Astrocyte of the spinal cord (primary cell): Measurements from ENCODE around the gene TTF2.
"Not testable (repeated sequence)": the region's sequence is repeated elsewhere in the genome, so short reads cannot be mapped to it uniquely, and the experiment has no call there.

ENCODE experiments used
- DNase-seq: peaks from one replicate; pipeline ENCODE4 v3.0.0; 2011; ENCODE audit warnings: low read depth, low spot score
- H3K4me3 ChIP-seq: 2 replicates; pipeline ENCODE4 v1.5.1; 2011; ENCODE audit warnings: low read depth, mild to moderate bottlenecking, low read length, moderate library complexity
- in situ Hi-C: cut with HindIII; loops from 2 replicates; pipeline ENCODE4 v1.10.0; 2017; ENCODE audit warnings: low sequenced_read_pairs
- TF ChIP-seq, protein P1 (sequence below): IDR thresholded peaks from 2 replicates; pipeline ENCODE4 v1.5.1; 2012; ENCODE audit warnings: low read depth, mild to moderate bottlenecking, low read length, inconsistent platforms

TTF2 gene

DNA sequence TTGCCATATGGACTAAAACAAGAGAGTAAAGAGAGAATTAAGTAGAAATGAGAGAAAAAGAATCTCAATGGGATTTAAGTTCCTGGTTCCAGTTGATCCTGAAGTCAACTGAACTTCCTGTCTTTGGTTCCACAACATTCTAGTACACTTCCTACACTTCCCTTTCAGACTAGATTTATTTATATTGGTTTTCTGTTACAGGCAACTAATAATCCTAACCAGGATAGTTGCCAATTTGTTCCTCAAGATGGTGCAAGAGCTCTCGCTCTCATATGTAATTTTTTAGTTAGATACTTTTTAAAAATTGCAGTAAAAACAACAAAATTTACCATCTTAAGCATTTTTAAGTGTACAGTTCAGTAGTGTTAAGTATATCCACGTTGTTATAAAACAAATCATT lies 90.2 kb downstream of the TTF2 start:
- in situ Hi-C loops, result no loop called here

DNA sequence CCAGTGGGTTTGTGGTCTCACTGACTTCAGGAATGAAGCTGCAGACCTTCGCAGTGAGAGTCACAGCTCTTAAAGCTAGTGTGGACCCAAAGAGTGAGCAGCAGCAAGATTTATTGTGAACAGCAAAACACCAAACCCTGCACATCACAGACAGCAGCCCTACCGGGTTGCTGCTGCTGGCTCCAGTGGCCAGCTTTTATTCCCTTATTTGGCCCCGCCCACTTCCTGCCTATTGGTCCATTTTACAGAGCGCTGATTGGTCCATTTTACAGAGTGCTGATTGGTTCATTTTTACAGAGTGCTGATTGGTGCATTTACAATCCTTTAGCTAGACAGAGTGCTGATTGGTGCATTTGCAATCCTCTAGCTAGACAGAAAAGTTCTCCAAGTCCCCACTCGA lies 91.2 kb downstream of the TTF2 start:
- DNase-seq, in situ Hi-C loops, H3K4me3 ChIP-seq: not testable (repeated sequence)

More for the DNA sequence above, 90.2 kb downstream of the TTF2 start:
- peak; percentile 24 for DNase-seq
- TF ChIP-seq, protein P1, sequence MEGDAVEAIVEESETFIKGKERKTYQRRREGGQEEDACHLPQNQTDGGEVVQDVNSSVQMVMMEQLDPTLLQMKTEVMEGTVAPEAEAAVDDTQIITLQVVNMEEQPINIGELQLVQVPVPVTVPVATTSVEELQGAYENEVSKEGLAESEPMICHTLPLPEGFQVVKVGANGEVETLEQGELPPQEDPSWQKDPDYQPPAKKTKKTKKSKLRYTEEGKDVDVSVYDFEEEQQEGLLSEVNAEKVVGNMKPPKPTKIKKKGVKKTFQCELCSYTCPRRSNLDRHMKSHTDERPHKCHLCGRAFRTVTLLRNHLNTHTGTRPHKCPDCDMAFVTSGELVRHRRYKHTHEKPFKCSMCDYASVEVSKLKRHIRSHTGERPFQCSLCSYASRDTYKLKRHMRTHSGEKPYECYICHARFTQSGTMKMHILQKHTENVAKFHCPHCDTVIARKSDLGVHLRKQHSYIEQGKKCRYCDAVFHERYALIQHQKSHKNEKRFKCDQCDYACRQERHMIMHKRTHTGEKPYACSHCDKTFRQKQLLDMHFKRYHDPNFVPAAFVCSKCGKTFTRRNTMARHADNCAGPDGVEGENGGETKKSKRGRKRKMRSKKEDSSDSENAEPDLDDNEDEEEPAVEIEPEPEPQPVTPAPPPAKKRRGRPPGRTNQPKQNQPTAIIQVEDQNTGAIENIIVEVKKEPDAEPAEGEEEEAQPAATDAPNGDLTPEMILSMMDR, result no peak
- H3K4me3 ChIP-seq, result no peak overlapping the region
